ENCODE results near the gene IZUMO2. TPM values are rescaled to one million over a fixed set of nuclear protein-coding genes. Genes with fewer than 3 reads are reported as not detected.

Gene IZUMO2
- total and polyA plus RNA-seq, 2 donors (not counting 1 experiment from before 2014, with no cell fraction given), result not detected

DNA sequence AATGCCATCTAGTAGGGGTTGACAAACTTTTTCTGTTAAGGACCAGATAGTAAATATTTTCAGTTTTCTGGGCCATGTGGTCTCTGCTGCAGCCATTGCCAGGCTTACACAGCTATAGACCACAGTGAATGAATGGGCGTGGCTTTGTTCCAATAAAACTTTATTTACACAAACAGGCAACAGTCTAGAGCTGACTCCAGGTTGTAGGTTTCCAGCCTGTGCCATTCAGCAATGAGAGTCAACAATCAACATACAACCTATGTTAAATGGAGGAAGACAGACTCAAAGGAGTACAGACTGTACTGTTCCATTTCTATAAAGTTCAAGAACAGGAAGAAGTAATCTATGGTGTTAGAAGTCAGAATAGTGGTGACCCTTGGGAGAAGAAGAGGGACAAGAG is 15.2 kb upstream of the IZUMO2 start:
- ChIA-PET CTCF (no interaction called here), POLR2A (no interaction called here)
- no CpG with 5 or more reads among the region's 1 CpG for WGBS (ENCODE audit: insufficient coverage)
- Mint-ChIP-seq H3K27me3 (peaks cover 29% of the 10 kb centered on the region), H3K27ac (no peak overlapping the region), H3K9me3 (ENCODE audit: insufficient read depth) (peaks cover 8% of the 10 kb centered on the region), H3K4me3 (no peak overlapping the region), H3K4me1 (no peaks in the 10 kb centered on the region)
- H3K27me3 ChIP-seq (replicated peaks in 1 of 4; ENCODE audit: control extremely low read depth in 1 of 4, control insufficient read depth in 3 of 4, insufficient read depth in 4 of 4, low read length in 3 of 4), result peaks cover 0 to 3% (median 0%) of the 10 kb centered on the region in 4 experiments
- no peak for TF ChIP-seq EZH2 (IDR thresholded peaks at IDR 0.05; ENCODE audit: borderline replicate concordance, insufficient read depth, low read depth, low read length, poor library complexity, severe bottlenecking)
- TF ChIP-seq, protein P1, sequence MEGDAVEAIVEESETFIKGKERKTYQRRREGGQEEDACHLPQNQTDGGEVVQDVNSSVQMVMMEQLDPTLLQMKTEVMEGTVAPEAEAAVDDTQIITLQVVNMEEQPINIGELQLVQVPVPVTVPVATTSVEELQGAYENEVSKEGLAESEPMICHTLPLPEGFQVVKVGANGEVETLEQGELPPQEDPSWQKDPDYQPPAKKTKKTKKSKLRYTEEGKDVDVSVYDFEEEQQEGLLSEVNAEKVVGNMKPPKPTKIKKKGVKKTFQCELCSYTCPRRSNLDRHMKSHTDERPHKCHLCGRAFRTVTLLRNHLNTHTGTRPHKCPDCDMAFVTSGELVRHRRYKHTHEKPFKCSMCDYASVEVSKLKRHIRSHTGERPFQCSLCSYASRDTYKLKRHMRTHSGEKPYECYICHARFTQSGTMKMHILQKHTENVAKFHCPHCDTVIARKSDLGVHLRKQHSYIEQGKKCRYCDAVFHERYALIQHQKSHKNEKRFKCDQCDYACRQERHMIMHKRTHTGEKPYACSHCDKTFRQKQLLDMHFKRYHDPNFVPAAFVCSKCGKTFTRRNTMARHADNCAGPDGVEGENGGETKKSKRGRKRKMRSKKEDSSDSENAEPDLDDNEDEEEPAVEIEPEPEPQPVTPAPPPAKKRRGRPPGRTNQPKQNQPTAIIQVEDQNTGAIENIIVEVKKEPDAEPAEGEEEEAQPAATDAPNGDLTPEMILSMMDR (IDR thresholded peaks at IDR 0.05), result no peak
- H3K9ac ChIP-seq (ENCODE audit: low read length), result no peak overlapping the region
- no peaks in the 10 kb centered on the region for H3K4me1 ChIP-seq (ENCODE audit: control insufficient read depth in 2 of 2, insufficient read depth in 2 of 2, low read length in 2 of 2)
- no peak overlapping the region for H3K4me3 ChIP-seq (ENCODE audit: control extremely low read depth in 1 of 5, extremely low read depth in 1 of 5, insufficient read depth in 1 of 5, low read depth in 2 of 5, low read length in 4 of 5)
- intact Hi-C loops (cut with micrococcal nuclease), result no loop called here
- H4K20me1 ChIP-seq (ENCODE audit: control insufficient read depth, insufficient read depth, low read length, poor library complexity, severe bottlenecking), result no peaks in the 10 kb centered on the region
- ATAC-seq (ENCODE audit: low read depth), result no peak
- no peak overlapping the region for H2AFZ ChIP-seq (ENCODE audit: insufficient read depth, low read depth, low read length, poor library complexity, severe bottlenecking)
- H3K9me3 ChIP-seq (ENCODE audit: control extremely low read depth in 1 of 3, control insufficient read depth in 2 of 3, insufficient read depth in 1 of 3, low read length in 2 of 3), result peaks cover 0 to 13% (median 0%) of the 10 kb centered on the region in 3 donors
- no peak overlapping the region for H3K4me2 ChIP-seq (replicated peaks; ENCODE audit: low read depth, low read length, poor library complexity, severe bottlenecking)
- H3K79me2 ChIP-seq (ENCODE audit: control insufficient read depth, insufficient read depth, low read length), result no peaks in the 10 kb centered on the region
- no peak for DNase-seq
- H3K36me3 ChIP-seq (replicated peaks in 1 of 2; ENCODE audit: control extremely low read depth in 1 of 2, control insufficient read depth in 1 of 2, extremely low read depth in 1 of 2, insufficient read depth in 2 of 2, low read length in 1 of 2), result no peaks in the 10 kb centered on the region
- no peak overlapping the region for H3K27ac ChIP-seq (ENCODE audit: low read length in 2 of 2)

- no peak overlapping the region for H2AFZ ChIP-seq (ENCODE audit: insufficient read depth, low read depth, low read length, poor library complexity, severe bottlenecking)
- no peak overlapping the region for H3K9ac ChIP-seq (ENCODE audit: low read length)
- no peak overlapping the region for H3K4me3 Mint-ChIP-seq
- ATAC-seq (ENCODE audit: low read depth) (no peak), DNase-seq (no peak)
- peaks cover 0 to 3% (median 0%) of the 10 kb centered on the region in 4 experiments for H3K27me3 ChIP-seq (replicated peaks in 1 of 4; ENCODE audit: control extremely low read depth in 1 of 4, control insufficient read depth in 3 of 4, insufficient read depth in 4 of 4, low read length in 3 of 4)
- no peak overlapping the region for H3K27ac ChIP-seq (ENCODE audit: low read length in 2 of 2)
- H3K9me3 Mint-ChIP-seq (ENCODE audit: insufficient read depth), result peaks cover 8% of the 10 kb centered on the region
- no peak for TF ChIP-seq EZH2 (IDR thresholded peaks at IDR 0.05; ENCODE audit: borderline replicate concordance, insufficient read depth, low read depth, low read length, poor library complexity, severe bottlenecking)
- TF ChIP-seq, protein P1 (IDR thresholded peaks at IDR 0.05), result no peak
- H3K4me1 Mint-ChIP-seq, result no peaks in the 10 kb centered on the region
- ChIA-PET CTCF (no interaction called here), POLR2A (no interaction called here)
- no peaks in the 10 kb centered on the region for H3K79me2 ChIP-seq (ENCODE audit: control insufficient read depth, insufficient read depth, low read length)
- no peaks in the 10 kb centered on the region for H4K20me1 ChIP-seq (ENCODE audit: control insufficient read depth, insufficient read depth, low read length, poor library complexity, severe bottlenecking)
- WGBS (ENCODE audit: insufficient coverage), result no CpG with 5 or more reads among the region's 9 CpGs
- H3K4me1 ChIP-seq (ENCODE audit: control insufficient read depth in 2 of 2, insufficient read depth in 2 of 2, low read length in 2 of 2), result no peaks in the 10 kb centered on the region
- no peak overlapping the region for H3K4me2 ChIP-seq (replicated peaks; ENCODE audit: low read depth, low read length, poor library complexity, severe bottlenecking)
- no peaks in the 10 kb centered on the region for H3K36me3 ChIP-seq (replicated peaks in 1 of 2; ENCODE audit: control extremely low read depth in 1 of 2, control insufficient read depth in 1 of 2, extremely low read depth in 1 of 2, insufficient read depth in 2 of 2, low read length in 1 of 2)
- no peak overlapping the region for H3K4me3 ChIP-seq (ENCODE audit: control extremely low read depth in 1 of 5, extremely low read depth in 1 of 5, insufficient read depth in 1 of 5, low read depth in 2 of 5, low read length in 4 of 5)
- intact Hi-C loops (cut with micrococcal nuclease), result no loop called here
- H3K9me3 ChIP-seq (ENCODE audit: control extremely low read depth in 1 of 3, control insufficient read depth in 2 of 3, insufficient read depth in 1 of 3, low read length in 2 of 3), result peaks cover 0 to 13% (median 0%) of the 10 kb centered on the region in 3 donors
- H3K27me3 Mint-ChIP-seq, result peaks cover 28% of the 10 kb centered on the region
- H3K27ac Mint-ChIP-seq, result no peak overlapping the region
Measured at GRCh38 chr19:50176775-50177174, 13.7 kb upstream of the IZUMO2 start.
